ENCODE data around the gene NKX2-4. TPM values are rescaled to one million over a fixed set of nuclear protein-coding genes. Genes with fewer than 3 reads are reported as not detected.
"Not testable (repeated sequence)": the region's sequence is repeated elsewhere in the genome, so short reads cannot be mapped to it uniquely, and the experiment has no call there.

Gene NKX2-4
- polyA plus RNA-seq, 1 donor: not detected

GRCh38 chr20:21393816-21394519 lies 3.4 kb downstream of the NKX2-4 start:
- DNase-seq (ENCODE audit: low read depth): no peak

- no peak for DNase-seq (ENCODE audit: low read depth)
Observed at GRCh38 chr20:21393166-21393565, 4.2 kb downstream of the NKX2-4 start.

GRCh38 chr20:21391972-21392352 lies 5.4 kb downstream of the NKX2-4 start:
- no peak for DNase-seq (ENCODE audit: low read depth)

- DNase-seq (ENCODE audit: low read depth): no peak
Observed at GRCh38 chr20:21391185-21391971, 5.9 kb downstream of the NKX2-4 start.

- DNase-seq (ENCODE audit: low read depth): no peak
Observed at GRCh38 chr20:21390768-21391167, 6.6 kb downstream of the NKX2-4 start.

GRCh38 chr20:21389368-21389767 lies 8.0 kb downstream of the NKX2-4 start:
- no peak for DNase-seq (ENCODE audit: low read depth)

- no peak for DNase-seq (ENCODE audit: low read depth)
Observed at GRCh38 chr20:21388566-21388965, 8.8 kb downstream of the NKX2-4 start.

GRCh38 chr20:21387528-21387927 lies 9.8 kb downstream of the NKX2-4 start:
- DNase-seq (ENCODE audit: low read depth): no peak

GRCh38 chr20:21386111-21386510 lies 11.2 kb downstream of the NKX2-4 start:
- no peak for DNase-seq (ENCODE audit: low read depth)

- no peak for DNase-seq (ENCODE audit: low read depth)
Observed at GRCh38 chr20:21384308-21384892, 12.9 kb downstream of the NKX2-4 start.

GRCh38 chr20:21381619-21382018 lies 15.7 kb downstream of the NKX2-4 start:
- no peak for DNase-seq (ENCODE audit: low read depth)

GRCh38 chr20:21380711-21381110 lies 16.6 kb downstream of the NKX2-4 start:
- DNase-seq (ENCODE audit: low read depth): no peak

GRCh38 chr20:21378259-21378658 lies 19.1 kb downstream of the NKX2-4 start:
- DNase-seq (ENCODE audit: low read depth): no peak

GRCh38 chr20:21377701-21378100 lies 19.6 kb downstream of the NKX2-4 start:
- no peak for DNase-seq (ENCODE audit: low read depth)

GRCh38 chr20:21376626-21377025 lies 20.7 kb downstream of the NKX2-4 start:
- no peak for DNase-seq (ENCODE audit: low read depth)

- no peak for DNase-seq (ENCODE audit: low read depth)
Observed at GRCh38 chr20:21373436-21373835, 23.9 kb downstream of the NKX2-4 start.

- DNase-seq (ENCODE audit: low read depth): no peak
Observed at GRCh38 chr20:21372016-21372415, 25.3 kb downstream of the NKX2-4 start.

GRCh38 chr20:21371193-21371592 lies 26.1 kb downstream of the NKX2-4 start:
- no peak for DNase-seq (ENCODE audit: low read depth)

- DNase-seq (ENCODE audit: low read depth): no peak
Observed at GRCh38 chr20:21368791-21369190, 28.5 kb downstream of the NKX2-4 start.

GRCh38 chr20:21366273-21366672 lies 31.1 kb downstream of the NKX2-4 start:
- DNase-seq (ENCODE audit: low read depth): not testable (repeated sequence)

GRCh38 chr20:21365771-21366170 lies 31.6 kb downstream of the NKX2-4 start:
- no peak for DNase-seq (ENCODE audit: low read depth)

GRCh38 chr20:21364413-21364812 lies 32.9 kb downstream of the NKX2-4 start:
- no peak for DNase-seq (ENCODE audit: low read depth)

- no peak for DNase-seq (ENCODE audit: low read depth)
Observed at GRCh38 chr20:21361266-21361665, 36.1 kb downstream of the NKX2-4 start.

All from forelimb muscle (tissue), 1 donor.